HepG2 (cell line): ENCODE measurements around the gene MED22. TPM values are rescaled to one million over a fixed set of nuclear protein-coding genes. Genes with fewer than 3 reads are reported as not detected.

Source experiments
- ATAC-seq: fragments of 200-7000 bp; cut with Tn5 transposase; 3 replicates; pipeline ENCODE4 v1.9.1; 2020; ENCODE audit warnings: mild to moderate bottlenecking, moderate library complexity
- BruUV-seq: library from RNA; stranded (reverse); fragments of 400-500 nt; replicated peaks from 2 replicates; lab custom pipeline; 2021; lab: Mats Ljungman, UMichigan
- CTCF ChIA-PET: fragments of 300-600 bp; formaldehyde crosslinking; extraction: SDS; loops from one replicate; lab custom pipeline; 2021; ENCODE audit warnings: low total read pairs, inconsistent platforms, low intra/inter-chr PET ratio; lab: Yijun Ruan, JAX
- POLR2A ChIA-PET: fragments of 350-600 bp; sonication (Branson Sonifier 250); formaldehyde crosslinking; loops from one replicate; lab custom pipeline; 2020; ENCODE audit warnings: antibody characterized with exemption, inconsistent platforms; lab: Yijun Ruan, JAX
- DNase-seq: peaks from one replicate; pipeline ENCODE4 v3.0.0-alpha.2; 2015; ENCODE audit warnings: low spot score
- FAIRE-seq: peaks from 3 replicates; lab custom pipeline; 2011; peaks lifted over from hg19 to GRCh38; lab: Jason Lieb, UNC
- H2AFZ ChIP-seq: one replicate; pipeline ENCODE4 v1.6.1; 2011; ENCODE audit warnings: low read length, inconsistent platforms
- H3K27ac ChIP-seq: fragments of 300-600 bp; 3 replicates; pipeline ENCODE4 v1.8.0; 2011; ENCODE audit warnings: mixed run types, mild to moderate bottlenecking, mixed read lengths, low read length, inconsistent platforms; ENCODE audit not compliant: insufficient read depth; ENCODE audit errors: extremely low read length
- H3K27me3 ChIP-seq, 2 experiments: fragments of 200-600 bp in 1 of 2; 2 replicates in 1 of 2; 3 replicates in 1 of 2; pipeline versions ENCODE4 v1.6.0 to v1.8.0; 2011; ENCODE audit warnings: low read length in 2 of 2, mild to moderate bottlenecking in 2 of 2, moderate library complexity in 2 of 2, inconsistent platforms in 1 of 2; ENCODE audit not compliant: insufficient read depth in 2 of 2, control insufficient read depth in 1 of 2
- H3K36me3 ChIP-seq, 2 experiments: fragments of 200-600 bp in 1 of 2; replicated peaks in 1 of 2; 2 replicates in 1 of 2; 3 replicates in 1 of 2; pipeline versions ENCODE4 v1.5.1 to v1.8.0; 2011; ENCODE audit warnings: low read length in 2 of 2, inconsistent platforms in 1 of 2; ENCODE audit not compliant: insufficient read depth in 2 of 2, control insufficient read depth in 1 of 2
- H3K4me1 ChIP-seq: 2 replicates; pipeline ENCODE4 v1.5.1; 2012; ENCODE audit warnings: low read length, inconsistent platforms; ENCODE audit not compliant: insufficient read depth
- H3K4me2 ChIP-seq: 2 replicates; pipeline ENCODE4 v1.6.0; 2011; ENCODE audit warnings: low read depth, low read length, inconsistent platforms
- H3K4me3 ChIP-seq, 3 experiments: fragments of 200-600 bp in 1 of 3; sonication (generic), shearing (Covaris generic) in 1 of 3; replicated peaks in 1 of 3; 2 replicates each; pipeline ENCODE4 v1.5.1; 2011 to 2016; ENCODE audit warnings: low read length in 3 of 3, inconsistent platforms in 2 of 3, low read depth in 2 of 3, mild to moderate bottlenecking in 2 of 3, control low read depth in 1 of 3, mixed read lengths in 1 of 3; ENCODE audit not compliant: insufficient read depth in 1 of 3
- H3K79me2 ChIP-seq: one replicate; pipeline ENCODE4 v1.6.1; 2011; ENCODE audit warnings: low read length, inconsistent platforms; ENCODE audit not compliant: insufficient read depth
- H3K9ac ChIP-seq: 2 replicates; pipeline ENCODE4 v1.6.0; 2011; ENCODE audit warnings: mild to moderate bottlenecking, low read depth, low read length, inconsistent platforms; ENCODE audit not compliant: insufficient read depth
- H3K9me3 ChIP-seq: 2 replicates; pipeline ENCODE4 v1.5.1; 2012; ENCODE audit warnings: mild to moderate bottlenecking, low read length
- H4K20me1 ChIP-seq: 2 replicates; pipeline ENCODE4 v1.6.0; 2011; ENCODE audit warnings: inconsistent platforms, mild to moderate bottlenecking, low read length, moderate library complexity; ENCODE audit not compliant: insufficient read depth
- EEA1 ChIP-seq: sonication (generic); formaldehyde crosslinking; IDR thresholded peaks from 2 replicates; pipeline ENCODE4 v1.5.1; 2020; ENCODE audit warnings: mild to moderate bottlenecking, missing genetic modification reagents, borderline replicate concordance
- JDP2 ChIP-seq: sonication (generic); formaldehyde crosslinking; IDR thresholded peaks from 2 replicates; pipeline ENCODE4 v1.8.1; 2022; ENCODE audit warnings: missing genetic modification reagents, borderline replicate concordance
- MAF1 ChIP-seq: sonication (generic); formaldehyde crosslinking; IDR thresholded peaks from 2 replicates; pipeline ENCODE4 v1.5.0; 2020; ENCODE audit warnings: missing genetic modification reagents, borderline replicate concordance
- MBNL3 ChIP-seq: fragments of 250-450 bp; sonication (Bioruptor Pico); conservative IDR thresholded peaks from 2 replicates; pipeline ENCODE4 v1.8.0; 2022; ENCODE audit warnings: mild to moderate bottlenecking, inconsistent platforms
- SETDB1 ChIP-seq: sonication (generic); formaldehyde crosslinking; IDR thresholded peaks from 2 replicates; pipeline ENCODE4 v1.5.1; 2020; ENCODE audit warnings: missing genetic modification reagents, mild to moderate bottlenecking, borderline replicate concordance
- SOX6 ChIP-seq, 2 experiments: fragments of 450-650 bp in 1 of 2; sonication (generic) in 1 of 2; formaldehyde crosslinking in 1 of 2; IDR thresholded peaks; 2 replicates each; pipeline versions ENCODE4 v1.4.0 to v1.6.1; 2017 to 2020; ENCODE audit warnings: antibody characterized with exemption in 1 of 2, mild to moderate bottlenecking in 1 of 2, missing genetic modification reagents in 1 of 2
- TSC22D2 ChIP-seq: sonication (generic); formaldehyde crosslinking; IDR thresholded peaks from 2 replicates; pipeline ENCODE4 v1.5.1; 2020; ENCODE audit warnings: missing genetic modification reagents, mild to moderate bottlenecking, borderline replicate concordance
- ZNF749 ChIP-seq: sonication (generic); formaldehyde crosslinking; IDR thresholded peaks from 2 replicates; pipeline ENCODE4 v1.8.0; 2022; ENCODE audit warnings: mild to moderate bottlenecking, missing genetic modification reagents, moderate library complexity, borderline replicate concordance
- WGBS: methylation state at CpG from one replicate; pipeline ENCODE4 v1.1.6; 2017; ENCODE audit warnings: low lambda C conversion rate; 5-methylcytosine and 5-hydroxymethylcytosine counted together
- in situ Hi-C: cut with HindIII; loops from 2 replicates; pipeline ENCODE4 v1.10.0; 2017; ENCODE audit warnings: low pct_unique_long_range_greater_than_20kb; ENCODE audit not compliant: extremely low pct_ligation_motif_present
- intact Hi-C: fragments of 100-400 bp; cut with micrococcal nuclease; formaldehyde crosslinking; loops from one replicate; pipeline ENCODE4 v1.10.0; 2022; ENCODE audit not compliant: unreplicated experiment
- polyA plus RNA-seq, 8 experiments: library from polyadenylated mRNA; depleted of rRNA in 3 of 8; stranded (reverse) in 7 of 8; unstranded in 1 of 8; fragments of >200 nt; fragmentation: Illumina TruSeq in 4 of 8; extraction: Trizol in 4 of 8; gene quantifications; 2 replicates each; pipeline versions ENCODE4 v1.2.1 to v1.2.3, GENCODE V29; 2011 to 2016; ENCODE audit warnings: low read depth in 4 of 8, missing spikeins in 1 of 8, mixed read lengths in 1 of 8; ENCODE audit not compliant: insufficient read depth in 1 of 8
- total RNA-seq, 5 experiments: library from RNA; depleted of rRNA; stranded (reverse); fragments of >200 nt; fragmentation: Illumina TruSeq; extraction: Trizol; gene quantifications; 2 replicates each; pipeline ENCODE4 v1.2.3, GENCODE V29; 2016; ENCODE audit warnings: low read depth in 1 of 5
- TF ChIP-seq, protein P1 (sequence below): IDR thresholded peaks from 2 replicates; pipeline ENCODE4 v1.6.1; 2016; ENCODE audit warnings: low read depth, borderline replicate concordance
- TF ChIP-seq, protein P2 (sequence below): sonication (generic); formaldehyde crosslinking; IDR thresholded peaks from 2 replicates; pipeline ENCODE4 v1.4.0; 2020; ENCODE audit warnings: mild to moderate bottlenecking, missing genetic modification reagents
- TF ChIP-seq, protein P3 (sequence below): sonication (generic); formaldehyde crosslinking; IDR thresholded peaks from 2 replicates; pipeline ENCODE4 v1.8.1; 2022; ENCODE audit warnings: low read depth, mild to moderate bottlenecking, missing genetic modification reagents
- TF ChIP-seq, protein P4 (sequence below): sonication (generic); formaldehyde crosslinking; IDR thresholded peaks from 2 replicates; pipeline ENCODE4 v1.8.0; 2022; ENCODE audit warnings: missing genetic modification reagents, low read depth, mild to moderate bottlenecking, borderline replicate concordance

Gene MED22
- total and polyA plus RNA-seq, 2 of the 13 experiments (the other 11 are each of a cell fraction or from before 2014, with no cell fraction given), result 15.8 to 22.1 TPM

DNA sequence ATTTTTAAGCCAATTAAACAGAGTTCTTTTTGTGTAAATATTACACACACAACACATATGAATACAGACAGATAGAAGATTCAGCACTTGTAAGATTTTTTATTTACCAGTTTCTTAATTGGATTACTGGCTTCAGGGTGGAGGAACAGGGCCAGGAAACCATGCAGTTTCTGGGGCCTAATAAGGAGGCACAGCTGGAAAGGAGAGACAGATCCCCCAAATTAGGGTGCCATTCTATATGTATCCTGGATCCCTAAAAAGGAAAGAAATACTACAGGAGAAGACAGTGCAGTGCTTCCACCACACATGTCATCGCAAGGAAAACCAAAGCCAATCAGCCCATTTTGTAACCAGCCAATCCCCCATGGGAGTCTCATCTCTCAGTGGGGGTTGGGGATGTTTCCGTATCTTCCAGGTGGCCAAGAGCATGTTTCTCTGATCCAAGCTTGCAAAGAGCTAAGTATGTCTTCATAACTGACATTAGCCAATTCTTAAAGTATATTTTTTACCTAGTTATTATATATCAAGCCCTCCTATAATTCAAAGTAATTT lies 57.1 kb downstream of the MED22 start:
- BruUV-seq, result no TSS peak
- H2AFZ ChIP-seq, result no peak overlapping the region
- ChIA-PET POLR2A (no interaction called here), CTCF (no interaction called here)
- WGBS, result 85% methylated on average over 2 of the region's 2 CpGs
- DNase-seq (no peak), ATAC-seq (no peak), FAIRE-seq (no peak)
- no peaks in the 10 kb centered on the region for H3K79me2 ChIP-seq
- no peak overlapping the region for H3K9ac ChIP-seq
- H3K36me3 ChIP-seq, result no peaks in the 10 kb centered on the region
- H3K4me1 ChIP-seq, result no peaks in the 10 kb centered on the region
- peaks cover 27% of the 10 kb centered on the region for H3K9me3 ChIP-seq
- intact Hi-C loops (no loop called here), in situ Hi-C loops (no loop called here)
- no peaks in the 10 kb centered on the region for H4K20me1 ChIP-seq
- no peak overlapping the region for H3K27ac ChIP-seq
- no peak overlapping the region for H3K4me2 ChIP-seq
- no peak overlapping the region for H3K4me3 ChIP-seq
- H3K27me3 ChIP-seq, result no peaks in the 10 kb centered on the region; a peak in 1 of 5 replicates
- no peak for TF ChIP-seq MBNL3
- TF ChIP-seq, protein P1, sequence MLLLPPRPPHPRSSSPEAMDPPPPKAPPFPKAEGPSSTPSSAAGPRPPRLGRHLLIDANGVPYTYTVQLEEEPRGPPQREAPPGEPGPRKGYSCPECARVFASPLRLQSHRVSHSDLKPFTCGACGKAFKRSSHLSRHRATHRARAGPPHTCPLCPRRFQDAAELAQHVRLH (CRISPR knock-in tag), result no peak
- no peak for TF ChIP-seq EEA1
- no peak for TF ChIP-seq JDP2
- TF ChIP-seq SOX6 (IDR thresholded peaks at IDR 0.05), result no peak
- no peak for TF ChIP-seq SOX6 (CRISPR knock-in tag; IDR thresholded peaks at IDR 0.05)
- no peak for TF ChIP-seq TSC22D2 (CRISPR knock-in tag)
- no peak for TF ChIP-seq ZNF749
- TF ChIP-seq, protein P2, sequence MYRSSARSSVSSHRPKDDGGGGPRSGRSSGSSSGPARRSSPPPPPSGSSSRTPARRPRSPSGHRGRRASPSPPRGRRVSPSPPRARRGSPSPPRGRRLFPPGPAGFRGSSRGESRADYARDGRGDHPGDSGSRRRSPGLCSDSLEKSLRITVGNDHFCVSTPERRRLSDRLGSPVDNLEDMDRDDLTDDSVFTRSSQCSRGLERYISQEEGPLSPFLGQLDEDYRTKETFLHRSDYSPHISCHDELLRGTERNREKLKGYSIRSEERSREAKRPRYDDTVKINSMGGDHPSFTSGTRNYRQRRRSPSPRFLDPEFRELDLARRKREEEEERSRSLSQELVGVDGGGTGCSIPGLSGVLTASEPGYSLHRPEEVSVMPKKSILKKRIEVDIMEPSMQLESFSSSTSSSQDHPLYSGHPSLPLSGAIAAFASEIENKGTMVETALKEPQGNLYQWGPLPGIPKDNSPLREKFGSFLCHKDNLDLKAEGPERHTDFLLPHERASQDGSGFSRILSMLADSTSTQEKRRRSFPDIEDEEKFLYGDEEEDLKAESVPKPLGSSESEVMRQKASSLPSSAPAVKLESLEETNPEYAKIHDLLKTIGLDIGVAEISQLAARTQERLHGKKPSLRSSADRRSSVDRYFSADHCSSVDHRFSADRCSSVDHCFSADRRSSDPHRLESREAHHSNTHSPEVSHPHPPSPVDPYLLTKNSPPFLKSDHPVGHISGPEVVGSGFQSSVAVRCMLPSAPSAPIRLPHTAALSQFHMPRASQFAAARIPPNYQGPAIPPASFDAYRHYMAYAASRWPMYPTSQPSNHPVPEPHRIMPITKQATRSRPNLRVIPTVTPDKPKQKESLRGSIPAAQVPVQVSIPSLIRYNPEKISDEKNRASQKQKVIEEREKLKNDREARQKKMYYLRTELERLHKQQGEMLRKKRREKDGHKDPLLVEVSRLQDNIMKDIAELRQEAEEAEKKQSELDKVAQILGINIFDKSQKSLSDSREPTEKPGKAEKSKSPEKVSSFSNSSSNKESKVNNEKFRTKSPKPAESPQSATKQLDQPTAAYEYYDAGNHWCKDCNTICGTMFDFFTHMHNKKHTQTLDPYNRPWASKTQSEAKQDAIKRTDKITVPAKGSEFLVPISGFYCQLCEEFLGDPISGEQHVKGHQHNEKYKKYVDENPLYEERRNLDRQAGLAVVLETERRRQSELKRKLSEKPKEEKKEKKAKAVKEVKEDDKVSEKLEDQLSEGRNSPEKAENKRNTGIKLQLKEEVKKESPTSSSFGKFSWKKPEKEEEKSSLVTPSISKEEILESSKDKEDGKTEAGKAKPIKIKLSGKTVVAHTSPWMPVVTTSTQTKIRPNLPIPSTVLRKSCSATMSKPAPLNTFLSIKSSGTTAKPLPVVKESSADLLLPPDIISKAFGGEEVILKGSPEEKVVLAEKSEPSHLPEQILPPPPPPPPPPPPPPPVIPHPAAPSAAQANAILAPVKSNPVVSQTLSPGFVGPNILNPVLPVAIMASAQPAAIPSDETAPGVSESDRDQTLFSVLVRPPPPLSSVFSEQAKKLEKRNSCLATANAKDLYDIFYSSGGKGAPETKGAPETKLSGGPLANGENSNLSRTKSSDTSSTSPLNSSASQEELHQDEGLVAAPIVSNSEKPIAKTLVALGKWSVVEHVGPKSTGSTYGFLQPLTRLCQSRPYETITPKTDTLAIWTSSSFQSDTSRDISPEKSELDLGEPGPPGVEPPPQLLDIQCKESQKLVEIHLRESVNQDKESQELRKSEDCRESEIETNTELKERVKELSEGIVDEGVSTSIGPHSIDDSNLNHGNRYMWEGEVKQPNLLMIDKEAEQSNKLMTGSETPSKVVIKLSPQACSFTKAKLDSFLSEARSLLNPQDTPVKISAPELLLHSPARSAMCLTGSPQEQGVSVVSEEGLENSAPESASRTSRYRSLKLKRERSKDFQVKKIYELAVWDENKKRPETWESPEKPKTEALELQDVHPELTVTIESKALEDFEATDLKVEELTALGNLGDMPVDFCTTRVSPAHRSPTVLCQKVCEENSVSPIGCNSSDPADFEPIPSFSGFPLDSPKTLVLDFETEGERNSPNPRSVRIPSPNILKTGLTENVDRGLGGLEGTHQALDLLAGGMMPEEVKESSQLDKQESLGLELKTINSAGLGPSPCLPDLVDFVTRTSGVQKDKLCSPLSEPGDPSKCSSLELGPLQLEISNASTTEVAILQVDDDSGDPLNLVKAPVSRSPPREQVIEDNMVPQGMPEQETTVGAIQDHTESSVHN (CRISPR knock-in tag), result no peak
- TF ChIP-seq, protein P3, sequence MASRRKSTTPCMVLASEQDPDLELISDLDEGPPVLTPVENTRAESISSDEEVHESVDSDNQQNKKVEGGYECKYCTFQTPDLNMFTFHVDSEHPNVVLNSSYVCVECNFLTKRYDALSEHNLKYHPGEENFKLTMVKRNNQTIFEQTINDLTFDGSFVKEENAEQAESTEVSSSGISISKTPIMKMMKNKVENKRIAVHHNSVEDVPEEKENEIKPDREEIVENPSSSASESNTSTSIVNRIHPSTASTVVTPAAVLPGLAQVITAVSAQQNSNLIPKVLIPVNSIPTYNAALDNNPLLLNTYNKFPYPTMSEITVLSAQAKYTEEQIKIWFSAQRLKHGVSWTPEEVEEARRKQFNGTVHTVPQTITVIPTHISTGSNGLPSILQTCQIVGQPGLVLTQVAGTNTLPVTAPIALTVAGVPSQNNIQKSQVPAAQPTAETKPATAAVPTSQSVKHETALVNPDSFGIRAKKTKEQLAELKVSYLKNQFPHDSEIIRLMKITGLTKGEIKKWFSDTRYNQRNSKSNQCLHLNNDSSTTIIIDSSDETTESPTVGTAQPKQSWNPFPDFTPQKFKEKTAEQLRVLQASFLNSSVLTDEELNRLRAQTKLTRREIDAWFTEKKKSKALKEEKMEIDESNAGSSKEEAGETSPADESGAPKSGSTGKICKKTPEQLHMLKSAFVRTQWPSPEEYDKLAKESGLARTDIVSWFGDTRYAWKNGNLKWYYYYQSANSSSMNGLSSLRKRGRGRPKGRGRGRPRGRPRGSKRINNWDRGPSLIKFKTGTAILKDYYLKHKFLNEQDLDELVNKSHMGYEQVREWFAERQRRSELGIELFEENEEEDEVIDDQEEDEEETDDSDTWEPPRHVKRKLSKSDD (CRISPR knock-in tag), result no peak
- TF ChIP-seq, protein P4, sequence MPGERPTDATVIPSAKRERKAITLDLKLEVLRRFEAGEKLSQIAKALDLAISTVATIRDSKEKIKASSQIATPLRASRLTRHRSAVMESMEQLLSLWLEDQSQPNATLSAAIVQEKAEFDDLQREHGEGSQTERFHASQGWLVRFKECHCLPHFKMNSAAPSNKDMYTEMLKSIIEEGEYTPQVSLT (CRISPR knock-in tag), result no peak
- TF ChIP-seq MAF1 (CRISPR knock-in tag), result no peak
- TF ChIP-seq SETDB1, result no peak
